Measurements from ENCODE around the gene ITPR2. TPM values are rescaled to one million over a fixed set of nuclear protein-coding genes. Genes with fewer than 3 reads are reported as not detected.

ITPR2 gene
- total RNA-seq, 2 experiments from 2014 or later = 25.6 to 44.7 TPM

- ChIA-PET POLR2A (no interaction called here), CTCF (ENCODE audit: unreplicated experiment) (no interaction called here)
- Histone ChIP-seq H3K9me3 (ENCODE audit: low read length) (no peaks in the 10 kb centered on the region; the same call in 1 of the 2 replicates), H4K20me1 (ENCODE audit: insufficient read depth, low read length) (no peaks in the 10 kb centered on the region), H3K4me1 (ENCODE audit: insufficient read depth, low read length, poor library complexity, severe bottlenecking) (no peaks in the 10 kb centered on the region), H3K36me3 (ENCODE audit: insufficient read depth, low read length) (no peaks in the 10 kb centered on the region), H3K4me3 (ENCODE audit: low read depth, low read length, poor library complexity, severe bottlenecking) (no peak overlapping the region), H2AFZ (ENCODE audit: low read length) (no peak overlapping the region), H3K4me2 (ENCODE audit: low read length) (no peak overlapping the region), H3K9me2 (ENCODE audit: insufficient read depth, low read length) (no peaks in the 10 kb centered on the region), H3K27ac (ENCODE audit: low read depth, low read length, poor library complexity, severe bottlenecking) (no peak overlapping the region), H3K79me2 (ENCODE audit: insufficient read depth, low read depth, low read length) (no peaks in the 10 kb centered on the region)
- no peak for TF ChIP-seq EZH2phosphoT487 (IDR thresholded peaks at IDR 0.05; ENCODE audit: borderline replicate concordance, low read depth, low read length)
- TF ChIP-seq, protein P1, sequence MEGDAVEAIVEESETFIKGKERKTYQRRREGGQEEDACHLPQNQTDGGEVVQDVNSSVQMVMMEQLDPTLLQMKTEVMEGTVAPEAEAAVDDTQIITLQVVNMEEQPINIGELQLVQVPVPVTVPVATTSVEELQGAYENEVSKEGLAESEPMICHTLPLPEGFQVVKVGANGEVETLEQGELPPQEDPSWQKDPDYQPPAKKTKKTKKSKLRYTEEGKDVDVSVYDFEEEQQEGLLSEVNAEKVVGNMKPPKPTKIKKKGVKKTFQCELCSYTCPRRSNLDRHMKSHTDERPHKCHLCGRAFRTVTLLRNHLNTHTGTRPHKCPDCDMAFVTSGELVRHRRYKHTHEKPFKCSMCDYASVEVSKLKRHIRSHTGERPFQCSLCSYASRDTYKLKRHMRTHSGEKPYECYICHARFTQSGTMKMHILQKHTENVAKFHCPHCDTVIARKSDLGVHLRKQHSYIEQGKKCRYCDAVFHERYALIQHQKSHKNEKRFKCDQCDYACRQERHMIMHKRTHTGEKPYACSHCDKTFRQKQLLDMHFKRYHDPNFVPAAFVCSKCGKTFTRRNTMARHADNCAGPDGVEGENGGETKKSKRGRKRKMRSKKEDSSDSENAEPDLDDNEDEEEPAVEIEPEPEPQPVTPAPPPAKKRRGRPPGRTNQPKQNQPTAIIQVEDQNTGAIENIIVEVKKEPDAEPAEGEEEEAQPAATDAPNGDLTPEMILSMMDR (conservative IDR thresholded peaks at IDR 0.05; ENCODE audit: low read length) = no peak
- no peak for DNase-seq (ENCODE audit: low spot score)
- BruUV-seq (replicated peaks) = no TSS peak
- intact Hi-C loops (cut with micrococcal nuclease; ENCODE audit: unreplicated experiment) = no loop called here
Measured at GRCh38 chr12:26861690-26862089, 28.7 kb upstream of the ITPR2 start.

DNA sequence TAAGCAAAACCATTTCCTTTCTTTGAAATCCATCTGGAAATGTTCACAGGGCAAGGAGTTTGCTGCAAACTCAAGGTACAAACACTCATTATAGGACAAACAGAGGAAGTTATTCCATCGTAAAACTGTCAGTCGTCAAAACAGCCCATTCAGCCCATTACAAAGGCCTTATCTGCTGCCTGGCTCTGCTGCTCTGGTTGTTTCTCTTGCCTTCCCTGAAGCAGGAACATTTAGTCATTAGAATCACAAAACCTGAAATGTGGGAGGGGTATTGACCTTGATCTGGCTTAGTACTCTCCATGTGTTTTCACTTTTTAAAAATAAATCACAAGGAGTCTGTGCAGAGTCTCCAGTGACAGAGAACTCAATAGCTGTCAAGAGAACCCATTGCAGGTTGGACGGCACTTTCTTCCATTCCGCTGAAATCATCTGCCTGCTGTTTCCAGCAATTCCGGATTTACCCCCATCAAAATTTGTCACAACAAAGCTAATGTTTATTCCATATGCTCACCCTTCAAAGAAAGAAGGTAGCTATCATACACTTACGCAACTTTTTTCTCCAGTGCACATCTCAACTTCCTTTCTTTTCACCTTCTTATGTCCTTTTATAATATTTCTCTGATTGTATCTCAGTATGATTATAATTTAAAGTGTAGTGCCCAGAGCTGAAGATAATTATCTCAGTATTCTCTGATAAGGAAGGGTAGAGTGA lies 24.6 kb upstream of the ITPR2 start:
- H3K79me2 ChIP-seq (ENCODE audit: insufficient read depth, low read depth, low read length) = no peaks in the 10 kb centered on the region
- no peak overlapping the region for H3K27ac ChIP-seq (ENCODE audit: low read depth, low read length, poor library complexity, severe bottlenecking)
- intact Hi-C loops (cut with micrococcal nuclease; ENCODE audit: unreplicated experiment) = no loop called here
- CTCF ChIA-PET (ENCODE audit: unreplicated experiment) = no interaction called here
- TF ChIP-seq EZH2phosphoT487 (IDR thresholded peaks at IDR 0.05; ENCODE audit: borderline replicate concordance, low read depth, low read length) = no peak
- TF ChIP-seq, protein P1 (conservative IDR thresholded peaks at IDR 0.05; ENCODE audit: low read length) = no peak
- H3K4me2 ChIP-seq (ENCODE audit: low read length) = no peak overlapping the region
- H3K4me1 ChIP-seq (ENCODE audit: insufficient read depth, low read length, poor library complexity, severe bottlenecking) = peaks cover 23% of the 10 kb centered on the region
- no peaks in the 10 kb centered on the region for H3K9me2 ChIP-seq (ENCODE audit: insufficient read depth, low read length)
- H3K36me3 ChIP-seq (ENCODE audit: insufficient read depth, low read length) = no peaks in the 10 kb centered on the region
- no peaks in the 10 kb centered on the region; the same call in 1 of the 2 replicates for H3K9me3 ChIP-seq (ENCODE audit: low read length)
- DNase-seq (ENCODE audit: low spot score) = no peak
- no peak overlapping the region for H2AFZ ChIP-seq (ENCODE audit: low read length)
- POLR2A ChIA-PET = interaction anchor here (0.8 to 1.2 kb wide), 5 partner anchors 9 to 28 kb away, joined by 3 to 4 read pairs (median 3); no protein-coding TSS in a partner anchor
- BruUV-seq (replicated peaks) = no TSS peak
- H3K4me3 ChIP-seq (ENCODE audit: low read depth, low read length, poor library complexity, severe bottlenecking) = no peak overlapping the region
- H4K20me1 ChIP-seq (ENCODE audit: insufficient read depth, low read length) = no peaks in the 10 kb centered on the region

GRCh38 chr12:26855337-26855736 lies 22.3 kb upstream of the ITPR2 start:
- DNase-seq (ENCODE audit: low spot score) = no peak
- no peaks in the 10 kb centered on the region for H3K9me3 ChIP-seq (ENCODE audit: low read length)
- H3K36me3 ChIP-seq (ENCODE audit: insufficient read depth, low read length) = no peaks in the 10 kb centered on the region
- H3K4me1 ChIP-seq (ENCODE audit: insufficient read depth, low read length, poor library complexity, severe bottlenecking) = peaks cover 23% of the 10 kb centered on the region
- H3K9me2 ChIP-seq (ENCODE audit: insufficient read depth, low read length) = no peaks in the 10 kb centered on the region
- peak overlapping the region; percentile 18 for H3K4me2 ChIP-seq (ENCODE audit: low read length)
- POLR2A ChIA-PET = interaction anchor here (0.6 kb wide), 1 partner anchor 147 kb away, joined by 3 read pairs; no protein-coding TSS in a partner anchor
- no peak overlapping the region for H3K27ac ChIP-seq (ENCODE audit: low read depth, low read length, poor library complexity, severe bottlenecking)
- no TSS peak for BruUV-seq (replicated peaks)
- intact Hi-C loops (cut with micrococcal nuclease; ENCODE audit: unreplicated experiment) = no loop called here
- H3K4me3 ChIP-seq (ENCODE audit: low read depth, low read length, poor library complexity, severe bottlenecking) = no peak overlapping the region
- H3K79me2 ChIP-seq (ENCODE audit: insufficient read depth, low read depth, low read length) = no peaks in the 10 kb centered on the region
- no peak for TF ChIP-seq EZH2phosphoT487 (IDR thresholded peaks at IDR 0.05; ENCODE audit: borderline replicate concordance, low read depth, low read length)
- TF ChIP-seq, protein P1 (conservative IDR thresholded peaks at IDR 0.05; ENCODE audit: low read length) = no peak
- peak overlapping the region; percentile 34; the same call in 1 of the 2 replicates for H2AFZ ChIP-seq (ENCODE audit: low read length)
- CTCF ChIA-PET (ENCODE audit: unreplicated experiment) = interaction anchor here (1.1 kb wide), 1 partner anchor 30 kb away, joined by 3 read pairs; no protein-coding TSS in a partner anchor
- no peaks in the 10 kb centered on the region for H4K20me1 ChIP-seq (ENCODE audit: insufficient read depth, low read length)
